NCI-H1092 (cell line): ENCODE measurements around the gene KLHL22.

Experiments used
- DNase-seq: peaks from one replicate; lab custom pipeline; 2025; lab: John Stamatoyannopoulos, UW

Gene KLHL22

DNA sequence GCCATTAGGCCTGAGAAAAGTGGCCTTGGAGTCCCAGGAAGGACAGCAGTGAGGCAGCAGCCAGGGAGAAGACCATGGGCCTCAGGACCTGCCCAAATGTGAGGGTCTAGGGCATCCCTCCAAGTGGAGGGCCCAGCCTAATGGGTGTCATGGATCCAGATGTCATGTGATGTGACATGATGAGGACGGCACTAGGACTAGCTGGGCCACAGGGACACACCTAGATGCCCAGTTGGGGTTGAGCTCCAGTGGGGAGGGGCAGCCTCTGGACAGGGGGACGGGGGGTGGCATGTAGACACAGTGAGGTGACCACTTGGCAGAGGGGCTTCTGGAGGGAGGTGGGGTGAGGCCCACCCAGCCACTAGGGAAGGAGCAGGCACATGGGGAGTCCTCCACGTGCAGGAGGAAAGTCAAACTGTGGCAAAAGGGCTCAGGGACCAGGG, 63.3 kb downstream of the KLHL22 start:
- DNase-seq: no peak

DNA sequence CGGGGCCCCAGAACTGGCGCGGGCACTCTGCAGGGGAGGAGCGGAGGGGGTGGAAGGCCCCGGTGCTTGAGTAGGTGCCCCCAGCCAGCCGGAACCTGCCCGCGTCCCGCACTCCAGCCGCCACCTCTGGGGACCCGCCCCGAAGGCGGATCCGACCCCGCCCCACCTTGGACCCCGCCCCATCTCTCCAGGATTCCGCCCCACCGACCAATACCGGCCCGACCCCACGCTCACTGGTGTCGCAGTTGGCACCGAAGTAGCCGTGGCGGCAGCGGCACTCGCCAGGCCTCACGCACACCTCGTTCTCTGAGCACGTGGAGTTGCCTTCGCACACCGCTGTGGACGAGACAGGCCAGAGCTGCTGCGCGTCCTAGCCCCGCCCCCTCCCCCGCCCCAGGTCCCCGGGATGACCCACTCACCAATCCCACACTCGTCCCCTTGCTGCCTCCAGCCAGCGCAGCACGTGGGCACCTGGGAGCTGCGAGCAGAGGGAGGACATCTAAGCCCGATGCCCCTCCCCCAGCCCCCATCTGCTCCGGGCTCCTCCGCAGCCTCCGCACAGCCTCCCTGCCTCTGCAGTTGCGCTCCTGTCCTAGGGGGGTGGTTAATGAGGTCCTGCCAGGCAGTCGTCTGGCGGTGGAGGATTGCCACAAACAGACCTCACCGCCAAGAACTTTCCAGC, 63.9 kb downstream of the KLHL22 start:
- DNase-seq: no peak

DNA sequence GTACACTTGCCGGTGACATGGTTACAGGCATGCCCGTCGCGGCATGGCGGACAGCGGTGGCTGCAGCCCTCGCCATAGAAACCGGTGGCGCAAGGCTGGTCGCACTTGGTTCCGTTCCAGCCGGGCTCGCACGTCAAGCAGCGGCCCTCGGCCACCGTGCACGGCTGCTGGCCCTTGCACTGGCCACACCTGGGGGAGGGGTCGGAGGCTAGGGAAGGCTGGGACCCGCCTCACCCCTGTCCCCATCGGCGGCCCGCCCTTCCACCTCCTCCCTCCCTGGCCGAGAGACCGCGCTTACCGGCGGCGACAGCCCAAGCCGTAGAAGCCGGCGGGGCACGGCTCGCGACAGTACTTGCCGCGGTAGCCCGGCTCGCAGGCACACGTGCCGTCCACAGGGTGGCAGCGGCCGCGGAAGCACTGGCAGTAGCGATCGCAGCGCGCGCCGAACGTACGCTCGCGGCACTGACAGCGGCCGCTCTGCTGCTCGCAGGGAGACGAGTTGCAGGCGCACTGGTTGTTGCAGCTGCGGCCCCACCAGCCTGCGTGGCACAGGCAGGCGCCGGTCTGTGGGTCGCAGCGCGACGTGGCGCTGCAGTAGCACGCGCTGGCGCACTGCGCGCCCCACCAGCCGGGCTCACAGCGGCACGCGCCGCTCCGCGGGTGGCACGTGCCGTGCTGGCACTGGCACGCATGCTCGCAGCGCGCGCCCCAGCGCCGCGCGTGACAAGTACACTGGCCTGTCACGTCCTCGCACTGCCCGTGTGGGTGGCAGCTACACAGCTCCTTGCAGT, 64.7 kb downstream of the KLHL22 start:
- DNase-seq: peak; percentile 46

DNA sequence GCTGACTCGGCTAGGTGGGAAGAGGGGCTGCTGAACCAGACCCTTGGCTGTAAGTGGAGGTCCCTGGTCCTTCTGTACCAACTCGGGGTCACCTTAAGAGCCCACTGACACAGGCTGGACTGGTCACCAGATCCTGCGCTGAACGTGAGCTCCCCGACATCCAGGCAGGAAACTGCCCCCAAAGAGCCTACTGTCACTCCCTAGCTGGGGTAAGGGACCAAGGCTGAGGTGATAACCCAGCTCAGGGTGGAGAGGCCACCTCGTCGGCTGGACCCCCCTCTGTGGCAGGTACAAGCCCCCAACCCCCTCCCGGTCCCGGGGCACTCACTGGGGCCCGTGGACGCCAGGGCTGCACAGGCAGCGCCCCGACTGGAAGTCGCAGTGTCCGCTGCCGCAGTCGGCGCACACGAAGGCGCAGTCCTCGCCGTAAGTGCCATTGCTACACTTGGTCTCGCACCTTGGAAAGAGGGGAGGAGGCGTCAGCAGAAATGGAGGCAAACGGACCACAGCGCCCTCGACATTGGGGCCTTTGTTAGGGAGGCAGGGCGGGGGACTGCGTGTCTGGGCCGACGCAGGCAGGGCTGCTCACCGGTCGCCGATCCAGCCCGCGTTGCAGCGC, 65.4 kb downstream of the KLHL22 start:
- DNase-seq: no peak

DNA sequence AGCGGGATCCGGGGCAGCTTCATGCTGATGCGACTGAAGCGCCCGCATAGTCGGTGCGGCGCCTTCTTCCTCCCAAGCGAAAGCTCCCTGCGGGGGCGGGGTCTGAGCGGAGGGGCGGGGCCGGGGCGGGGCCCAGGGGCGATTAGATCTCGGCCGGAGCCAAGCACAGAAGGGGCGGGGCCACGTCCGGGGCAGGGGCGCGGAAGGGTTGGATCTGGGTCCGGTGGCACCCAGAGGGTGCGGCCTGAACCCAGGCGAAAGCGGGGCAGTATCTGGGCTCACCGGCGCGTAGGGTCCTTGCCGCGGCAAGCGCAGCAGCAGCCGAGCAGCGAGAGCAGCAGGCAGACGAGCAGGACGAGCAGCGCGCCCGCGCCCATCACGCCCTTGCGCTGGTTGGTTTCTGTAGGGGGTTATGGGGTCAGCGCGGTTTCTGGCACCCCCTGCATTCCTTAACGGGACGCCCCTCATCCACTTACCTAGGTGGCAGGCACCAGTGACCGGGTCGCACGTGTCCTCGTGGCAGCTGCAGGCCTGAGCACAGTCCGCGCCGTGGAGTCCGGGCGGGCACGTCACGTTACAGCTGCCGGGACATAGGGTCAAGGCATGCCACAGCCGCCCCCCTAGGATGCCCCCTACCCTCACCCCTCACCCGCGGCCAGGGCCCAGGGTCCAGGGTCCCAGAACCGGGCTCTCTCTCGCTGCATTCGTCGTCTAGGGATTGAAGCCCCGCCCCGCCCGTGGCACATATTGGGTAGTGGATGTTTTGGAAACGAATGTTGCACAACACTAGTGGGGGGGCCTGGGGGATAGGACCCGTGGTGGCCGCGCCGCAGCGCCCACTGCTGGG, 66.1 kb downstream of the KLHL22 start:
- no peak for DNase-seq

DNA sequence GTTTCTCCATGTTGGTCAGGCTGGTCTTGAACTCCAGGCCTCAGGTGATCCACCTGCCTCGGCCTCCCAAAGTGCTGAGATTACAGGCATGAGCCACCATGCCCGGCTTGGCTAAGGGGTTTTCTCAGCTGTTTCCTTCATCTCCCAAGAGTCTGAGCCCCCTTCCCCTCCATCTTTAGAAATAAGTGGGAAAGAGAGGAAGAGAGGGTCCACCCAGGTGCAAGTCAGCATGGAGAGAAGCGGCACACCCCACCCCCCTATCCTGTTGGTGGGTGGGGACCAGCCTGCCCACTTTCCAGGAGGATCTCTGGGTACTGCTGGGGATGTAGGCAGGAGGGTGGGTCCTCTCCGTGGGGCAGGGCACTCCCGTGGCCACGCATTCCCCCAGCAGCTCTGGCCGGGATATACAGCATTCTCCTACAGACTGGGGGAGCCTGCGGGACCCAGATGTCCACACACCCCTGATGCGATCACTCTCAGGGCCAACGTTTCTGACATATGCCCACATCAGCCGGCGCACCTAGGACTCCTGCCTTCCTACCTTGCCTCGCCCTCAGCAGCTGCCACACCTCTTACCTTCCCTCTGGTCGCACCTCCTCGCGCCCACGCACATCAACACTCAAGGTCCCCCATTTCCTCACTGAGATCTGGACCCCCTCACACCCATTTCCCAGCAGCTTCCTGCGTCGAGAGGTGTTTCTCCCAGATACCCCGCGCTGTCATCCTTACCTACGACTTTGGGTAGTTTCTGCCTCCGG, 66.9 kb downstream of the KLHL22 start:
- DNase-seq: no peak

DNA sequence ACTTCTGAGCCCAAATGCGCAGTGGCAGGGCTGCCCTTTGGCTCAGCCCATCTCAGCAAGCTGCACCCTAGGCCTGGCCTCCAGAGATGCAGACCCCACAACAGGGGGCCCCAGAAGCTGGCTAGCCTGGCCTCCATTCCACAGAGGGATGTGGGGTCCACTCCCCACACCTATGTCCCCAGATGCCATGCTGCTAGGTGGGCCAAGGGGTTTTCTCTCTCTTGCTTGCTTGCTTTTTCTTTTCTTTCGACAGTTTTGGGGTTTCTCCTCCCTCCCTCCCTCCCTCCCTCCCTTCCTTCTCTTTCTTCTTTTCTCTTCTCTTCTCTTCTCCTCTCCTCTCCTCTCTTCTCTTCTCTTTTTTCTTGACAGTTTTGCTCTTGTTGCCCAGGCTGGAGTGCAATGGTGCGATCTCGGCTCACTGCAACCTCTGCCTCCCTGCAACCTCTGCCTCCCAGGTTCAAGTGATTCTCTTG, 67.6 kb downstream of the KLHL22 start:
- no peak for DNase-seq

DNA sequence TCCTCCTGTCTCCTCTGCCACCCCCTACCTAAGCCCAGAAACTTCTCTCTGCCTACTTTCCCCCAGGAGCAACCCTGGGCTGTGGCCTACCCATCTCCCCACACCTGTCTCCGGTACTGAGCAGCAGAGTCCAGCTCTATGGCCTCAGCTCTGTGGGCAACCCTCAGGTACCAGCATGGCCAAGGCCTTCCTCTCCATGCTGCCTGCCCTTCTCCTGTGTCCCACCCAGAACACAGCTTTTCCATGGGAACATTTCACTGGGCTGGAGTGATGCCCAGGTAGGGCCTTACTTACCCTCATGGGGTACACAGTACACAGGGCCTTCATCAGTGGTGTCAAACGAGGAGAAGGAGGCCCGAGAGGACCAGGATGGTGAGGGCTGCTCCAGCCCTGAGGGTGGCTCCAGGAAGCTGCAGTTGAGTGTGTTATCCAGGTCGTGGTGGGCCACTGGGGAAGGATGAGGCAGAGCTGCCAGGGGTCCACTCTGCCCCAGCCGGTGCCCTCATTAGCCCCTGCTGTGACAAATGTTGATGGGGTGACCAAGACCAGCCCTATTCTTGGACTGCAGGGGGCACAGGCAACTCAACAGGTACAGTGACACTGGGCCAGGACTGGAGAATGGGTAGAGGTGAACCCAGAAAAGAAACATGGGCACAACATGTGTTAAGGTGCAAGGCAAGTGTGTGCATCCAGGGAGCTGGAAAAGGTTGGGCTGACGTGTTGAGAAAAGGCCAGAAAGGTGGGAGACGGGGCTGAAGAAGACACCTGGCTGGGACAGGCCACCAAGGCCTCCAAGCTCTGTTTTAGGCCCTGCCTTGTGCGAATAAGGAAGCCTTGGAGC, 68.3 kb downstream of the KLHL22 start:
- no peak for DNase-seq

DNA sequence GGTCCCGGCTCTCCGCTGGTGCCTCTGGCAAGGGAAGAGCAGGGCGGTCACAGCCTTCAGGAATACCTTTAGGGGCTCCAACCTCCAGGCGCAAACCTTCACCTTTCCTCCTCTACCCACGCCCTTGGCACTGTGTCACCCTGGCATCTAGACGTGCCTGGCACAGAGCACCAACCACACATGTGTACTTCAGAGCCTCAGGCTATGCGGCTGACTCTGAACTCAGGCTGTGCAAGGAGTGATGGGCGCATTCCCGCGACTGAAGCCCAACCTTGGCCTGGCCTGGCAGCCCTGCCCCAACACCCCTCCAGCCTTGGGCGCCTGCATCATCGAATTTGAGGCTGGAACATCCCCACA, 69.4 kb downstream of the KLHL22 start:
- DNase-seq: no peak

DNA sequence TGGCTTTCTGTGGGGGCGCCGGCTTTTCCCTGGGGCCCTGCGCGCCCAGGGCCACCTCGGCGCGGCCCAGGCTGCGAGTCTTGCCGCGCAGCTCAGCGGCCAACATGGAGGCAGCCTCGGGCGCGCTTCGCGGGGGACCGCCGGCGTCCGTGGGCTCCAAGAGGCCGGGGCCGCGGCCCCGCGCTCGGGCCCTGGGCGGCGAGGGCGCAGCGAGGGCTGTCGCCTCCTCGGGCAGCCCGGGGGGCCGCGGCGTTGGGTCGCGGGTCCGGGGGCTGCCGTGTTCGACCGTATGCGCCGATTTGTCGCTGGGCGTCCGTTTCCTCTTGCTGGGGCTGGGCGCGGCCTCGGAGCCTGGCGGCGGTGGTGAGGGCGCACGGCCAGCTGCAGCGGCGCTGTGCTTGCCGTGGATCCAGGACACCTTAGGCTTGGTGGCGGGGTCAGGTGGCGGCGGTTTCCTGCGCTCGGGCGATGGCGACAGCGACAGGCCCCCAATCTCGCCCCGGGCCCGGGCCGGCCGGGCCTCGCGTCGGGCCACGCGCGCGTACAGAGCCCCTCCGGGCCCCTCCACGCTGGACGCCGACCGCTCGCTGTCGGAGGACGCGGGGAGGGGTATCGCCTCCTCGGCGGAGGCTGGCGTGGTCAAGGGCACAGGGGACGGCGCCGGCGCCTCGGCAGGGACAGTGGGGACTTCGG, 69.9 kb downstream of the KLHL22 start:
- no peak for DNase-seq

DNA sequence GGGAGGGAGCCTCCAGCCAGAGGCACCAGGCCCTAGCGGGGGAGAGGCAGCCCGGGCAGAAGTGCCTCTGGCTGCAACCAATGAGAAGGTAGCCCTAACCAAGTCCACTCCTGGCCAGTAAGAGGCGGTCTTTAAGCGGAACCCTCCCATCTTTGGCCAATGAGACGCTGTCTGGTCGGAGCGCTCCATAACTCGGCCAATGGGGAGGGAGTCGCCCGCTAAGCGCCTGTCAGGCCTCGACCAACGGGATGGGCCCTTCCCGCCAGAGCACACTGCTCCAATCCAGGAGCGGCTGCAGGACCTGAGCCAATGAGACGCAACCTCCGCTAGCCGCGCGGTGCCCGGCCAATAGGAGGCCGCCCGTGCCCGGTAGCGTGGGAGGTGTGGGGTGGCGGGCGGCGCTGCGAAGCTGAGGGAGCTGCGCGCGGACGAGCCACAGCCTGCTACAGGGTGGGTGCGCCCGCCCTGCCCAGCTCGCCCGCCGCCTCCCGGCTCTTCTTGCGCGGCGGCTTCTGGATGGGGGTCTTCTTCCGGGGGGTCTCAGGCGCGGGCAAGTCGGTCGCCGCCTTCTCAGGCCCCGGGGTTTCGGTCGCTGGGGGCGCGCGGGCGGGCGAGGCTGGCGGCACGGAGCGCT, 70.5 kb downstream of the KLHL22 start:
- no peak for DNase-seq

DNA sequence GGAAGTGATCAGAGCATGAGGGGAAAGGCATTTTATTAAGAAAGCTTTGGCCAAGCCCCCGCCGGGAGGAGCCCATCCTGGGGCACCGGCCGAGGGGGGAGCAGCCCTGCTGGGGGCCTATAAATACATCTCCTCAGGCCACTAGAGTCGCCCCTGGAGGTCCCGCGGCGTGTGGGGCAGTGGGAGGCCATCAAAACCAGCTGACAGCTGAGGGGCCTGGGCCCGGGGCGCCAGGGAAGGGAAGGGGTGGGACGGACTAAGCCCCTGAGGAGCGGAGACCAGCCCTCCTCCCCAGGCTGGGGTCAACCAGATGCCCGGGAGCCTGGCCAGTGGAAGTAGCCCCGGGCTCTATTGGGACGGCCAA, 71.0 kb downstream of the KLHL22 start:
- no peak for DNase-seq

DNA sequence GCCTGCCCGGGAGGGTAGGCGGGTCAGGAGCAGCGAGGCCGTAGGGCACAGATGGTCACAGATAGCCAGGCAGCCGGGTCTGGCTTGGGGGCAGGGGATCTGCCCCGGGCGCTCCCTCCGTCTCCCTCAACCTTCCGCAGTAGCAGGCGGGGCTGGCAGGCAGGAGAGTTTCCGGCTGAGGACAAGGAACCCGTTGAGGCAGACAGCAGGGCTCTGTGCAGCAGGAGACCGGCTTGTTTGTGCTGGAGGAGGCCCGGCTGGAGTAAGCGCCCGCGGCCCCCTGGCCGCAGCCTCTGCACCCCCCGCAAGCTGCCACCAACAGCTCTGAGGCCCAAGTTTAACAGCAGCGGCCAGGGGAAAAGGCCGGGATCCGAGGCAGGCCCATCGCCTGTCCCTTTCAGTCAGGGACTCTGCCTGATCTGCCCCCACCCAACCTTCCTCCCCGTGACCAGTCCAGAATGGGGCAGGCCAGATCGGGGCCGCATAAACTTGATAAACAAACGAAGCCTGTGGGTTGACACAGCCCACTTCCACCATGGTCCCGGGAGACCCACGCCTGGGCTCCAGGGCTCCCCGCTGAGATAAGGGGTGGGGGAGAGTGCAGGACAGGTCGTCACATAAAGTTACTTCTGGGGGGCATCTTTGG, 71.6 kb downstream of the KLHL22 start:
- no peak for DNase-seq

DNA sequence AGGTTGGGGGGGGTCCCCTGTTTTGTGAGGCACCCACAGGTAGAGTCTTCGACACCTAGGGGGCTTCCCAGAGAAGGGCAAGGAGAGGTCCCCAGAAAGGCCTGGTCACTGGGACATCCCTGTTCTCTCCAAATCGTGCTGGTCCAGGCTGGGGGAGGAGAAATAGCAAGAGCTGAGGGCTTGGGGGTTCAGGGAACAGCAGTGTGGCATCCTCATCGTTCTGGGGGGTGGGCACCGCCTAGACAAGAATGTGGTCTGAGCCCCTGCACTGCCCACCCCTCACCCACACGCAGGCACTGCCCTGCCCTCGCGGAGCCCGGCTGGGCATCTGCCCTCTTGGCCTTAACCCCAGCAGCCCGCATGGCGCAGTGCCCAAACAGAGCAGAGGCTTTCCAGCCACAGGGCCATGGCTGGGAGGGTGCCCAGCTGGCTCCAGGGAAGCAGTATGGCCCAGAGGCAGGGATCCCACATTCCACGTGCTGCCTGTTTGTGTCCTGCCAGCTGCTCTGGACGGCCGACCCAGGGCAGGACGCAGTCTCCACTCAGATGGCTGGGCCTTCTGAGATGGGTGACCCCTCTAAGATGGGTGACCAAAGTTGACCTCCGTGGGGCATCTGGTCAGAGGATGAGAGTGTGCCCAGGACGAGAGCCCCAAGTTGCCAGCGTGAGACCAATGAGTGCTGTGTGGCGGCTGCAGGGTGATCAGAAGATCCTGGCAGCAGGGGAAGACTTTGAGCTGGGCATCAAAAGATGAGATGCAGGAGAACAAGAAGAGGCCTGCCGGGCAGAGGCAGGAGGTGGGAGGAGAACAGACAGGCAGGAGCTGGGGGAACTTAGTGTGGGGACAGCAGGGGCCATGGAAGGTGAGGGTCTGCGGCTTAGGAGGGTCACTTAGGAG, 72.3 kb downstream of the KLHL22 start:
- DNase-seq: no peak

DNA sequence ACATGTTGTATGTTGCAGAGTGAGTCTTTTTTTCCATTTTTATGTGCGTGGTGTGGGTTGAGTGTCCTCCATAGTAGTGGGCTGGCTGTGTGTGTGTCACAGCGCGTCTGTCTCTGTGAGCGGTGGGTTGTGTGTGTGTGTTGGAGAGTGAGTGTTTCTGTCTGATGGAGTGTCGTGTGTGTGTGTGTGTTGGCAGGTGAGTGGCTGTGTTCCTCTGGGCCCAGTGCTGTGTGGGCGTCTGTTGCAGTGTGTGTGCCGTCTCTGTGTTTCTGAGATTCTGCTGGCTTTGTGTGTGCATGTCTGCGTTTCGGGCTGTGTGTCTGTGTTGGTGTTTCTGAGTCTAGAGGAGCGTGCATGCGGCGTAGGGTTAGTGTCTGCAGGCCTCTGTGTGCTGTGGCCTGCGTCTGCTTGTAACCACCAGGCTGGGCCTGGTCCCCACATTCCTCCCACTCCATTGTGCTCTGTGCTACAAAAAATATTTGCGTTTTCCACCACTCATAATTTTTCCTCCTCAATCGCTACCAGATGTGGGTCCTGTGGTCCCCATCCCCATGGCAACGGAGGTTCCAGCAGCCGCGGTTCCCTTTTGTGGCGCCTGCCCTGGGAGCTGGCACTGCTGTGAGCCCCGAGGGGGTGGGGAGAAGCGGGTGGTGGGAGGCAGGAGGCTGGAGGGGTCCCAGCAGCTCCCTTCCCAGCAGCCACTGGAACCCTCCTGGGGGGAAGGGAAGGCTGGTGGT, 73.2 kb downstream of the KLHL22 start:
- DNase-seq: no peak

DNA sequence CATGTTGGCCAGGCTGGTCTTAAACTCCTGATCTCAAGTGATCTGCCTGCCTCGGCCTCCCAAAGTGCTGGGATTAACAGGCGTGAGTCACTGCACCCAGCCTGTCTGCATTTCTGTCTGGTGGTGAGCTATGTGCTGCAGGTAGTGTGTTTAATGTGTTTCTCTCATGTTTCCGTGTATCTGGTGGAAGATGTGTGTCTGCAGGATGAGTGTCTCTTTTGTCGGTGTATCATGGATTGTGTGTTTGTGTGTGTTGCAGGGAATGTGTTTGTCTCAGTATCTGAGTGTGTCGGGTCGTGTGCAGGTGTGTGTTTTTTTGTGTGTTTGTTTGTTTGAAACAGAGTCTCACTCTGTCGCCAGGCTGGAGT, 74.1 kb downstream of the KLHL22 start:
- DNase-seq: no peak

DNA sequence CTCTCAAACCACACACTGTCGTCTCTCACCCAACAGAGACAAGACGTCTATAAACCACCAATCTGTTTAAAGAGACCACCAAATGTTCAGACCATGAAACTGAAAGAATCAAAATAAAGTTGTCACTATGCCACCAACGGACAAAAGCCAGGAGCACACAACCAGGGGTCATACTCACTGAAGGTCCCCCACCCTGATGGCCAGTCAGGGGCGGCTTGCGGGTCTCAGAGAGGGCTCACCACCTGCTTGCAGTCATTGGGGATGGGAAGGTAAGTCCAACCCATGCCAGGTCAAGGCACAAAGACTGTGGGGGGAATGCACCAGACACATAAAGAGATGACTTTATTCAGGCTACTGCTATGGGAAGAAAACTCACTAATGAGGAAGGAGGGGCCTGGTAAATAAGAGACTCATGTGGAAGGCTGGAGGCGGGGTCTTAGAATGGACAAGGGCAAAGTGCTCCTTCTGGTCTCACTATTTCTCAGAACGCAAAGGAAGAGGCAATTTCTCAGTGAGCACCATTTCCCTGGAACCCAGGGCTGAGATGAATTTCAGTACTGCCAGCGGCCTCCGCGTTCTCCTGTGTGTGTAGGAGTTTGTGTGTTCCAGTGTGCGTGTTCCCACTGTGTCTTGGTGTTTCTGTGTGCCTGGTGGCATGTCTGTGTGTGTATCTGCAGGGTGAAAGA, 75.3 kb downstream of the KLHL22 start:
- no peak for DNase-seq
